ENCODE data around the gene MIER2.

GRCh38 chr19:370641-371330, 26.2 kb upstream of the MIER2 start:
- TF ChIP-seq CTCF (conservative IDR thresholded peaks at IDR 0.05; ENCODE audit: low read depth, low read length) (no peak), EZH2 (IDR thresholded peaks at IDR 0.05; ENCODE audit: low read length, unreplicated experiment) (no peak)
